ENCODE data around the gene AKR1B15.
"Not testable (repeated sequence)": the region's sequence is repeated elsewhere in the genome, so short reads cannot be mapped to it uniquely, and the experiment has no call there.

Gene AKR1B15

GRCh38 chr7:134533288-134533771 is 15.6 kb upstream of the AKR1B15 start:
- no peak for DNase-seq

- no peak for DNase-seq
Measured at GRCh38 chr7:134534633-134535032, 14.3 kb upstream of the AKR1B15 start.

- no peak for DNase-seq
Measured at GRCh38 chr7:134535272-134535918, 13.5 kb upstream of the AKR1B15 start.

GRCh38 chr7:134535919-134536299 is 13.0 kb upstream of the AKR1B15 start:
- no peak for DNase-seq

- not testable (repeated sequence) for DNase-seq
Measured at GRCh38 chr7:134536558-134536957, 12.4 kb upstream of the AKR1B15 start.

GRCh38 chr7:134537273-134537781 is 11.6 kb upstream of the AKR1B15 start:
- DNase-seq: not testable (repeated sequence)

GRCh38 chr7:134539380-134540004 is 9.4 kb upstream of the AKR1B15 start:
- DNase-seq: no peak

- not testable (repeated sequence) for DNase-seq
Measured at GRCh38 chr7:134541501-134542194, 7.3 kb upstream of the AKR1B15 start.

GRCh38 chr7:134542195-134542771 is 6.6 kb upstream of the AKR1B15 start:
- no peak for DNase-seq

GRCh38 chr7:134545380-134545779 is 3.5 kb upstream of the AKR1B15 start:
- DNase-seq: no peak

- no peak for DNase-seq
Measured at GRCh38 chr7:134545918-134546317, 3.0 kb upstream of the AKR1B15 start.

- DNase-seq: no peak
Measured at GRCh38 chr7:134546955-134547354, 2.0 kb upstream of the AKR1B15 start.

- peak; percentile 74 for DNase-seq
Measured at GRCh38 chr7:134547397-134548054, 1.4 kb upstream of the AKR1B15 start.

GRCh38 chr7:134549366-134549765 is 456 bp downstream of the AKR1B15 start:
- DNase-seq: no peak

GRCh38 chr7:134552105-134552504 is 3.2 kb downstream of the AKR1B15 start:
- DNase-seq: no peak

- no peak for DNase-seq
Measured at GRCh38 chr7:134553976-134554375, 5.1 kb downstream of the AKR1B15 start.

- DNase-seq: no peak
Measured at GRCh38 chr7:134554417-134554966, 5.6 kb downstream of the AKR1B15 start.

- DNase-seq: no peak
Measured at GRCh38 chr7:134557391-134557790, 8.5 kb downstream of the AKR1B15 start.

GRCh38 chr7:134558370-134558769 is 9.5 kb downstream of the AKR1B15 start:
- DNase-seq: no peak

- not testable (repeated sequence) for DNase-seq
Measured at GRCh38 chr7:134561616-134562015, 12.7 kb downstream of the AKR1B15 start.

GRCh38 chr7:134562136-134562535 is 13.2 kb downstream of the AKR1B15 start:
- no peak for DNase-seq

GRCh38 chr7:134563398-134563749 is 14.5 kb downstream of the AKR1B15 start:
- not testable (repeated sequence) for DNase-seq
